HG03139 (cell line): ENCODE measurements around the gene GARIN1A.
"Not testable (repeated sequence)": the region's sequence is repeated elsewhere in the genome, so short reads cannot be mapped to it uniquely, and the experiment has no call there.

Experiments
- ATAC-seq: cut with Tn5 transposase; IDR thresholded peaks from one replicate; pipeline ENCODE4 v1.9.1; 2021; ENCODE audit not compliant: unreplicated experiment

The GARIN1A gene

DNA sequence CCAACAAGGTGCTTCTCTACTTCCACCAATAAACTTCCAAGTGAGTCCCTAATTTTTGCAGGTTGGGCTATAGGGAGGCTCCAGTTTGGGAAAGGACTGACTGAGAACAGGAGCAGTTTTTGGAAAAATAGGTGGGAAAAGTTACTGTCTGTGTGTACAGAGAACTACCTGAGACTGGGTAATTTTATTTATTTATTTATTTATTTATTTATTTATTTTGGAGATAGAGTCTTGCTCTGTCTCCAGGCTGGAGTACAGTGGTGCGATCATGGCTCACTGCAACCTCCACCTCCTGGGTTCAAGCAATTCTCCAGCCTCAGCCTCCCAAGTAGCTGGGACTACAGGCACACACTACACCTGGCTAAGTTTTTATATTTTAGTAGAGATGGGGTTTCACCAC, 11.2 kb downstream of the GARIN1A start:
- not testable (repeated sequence) for ATAC-seq

DNA sequence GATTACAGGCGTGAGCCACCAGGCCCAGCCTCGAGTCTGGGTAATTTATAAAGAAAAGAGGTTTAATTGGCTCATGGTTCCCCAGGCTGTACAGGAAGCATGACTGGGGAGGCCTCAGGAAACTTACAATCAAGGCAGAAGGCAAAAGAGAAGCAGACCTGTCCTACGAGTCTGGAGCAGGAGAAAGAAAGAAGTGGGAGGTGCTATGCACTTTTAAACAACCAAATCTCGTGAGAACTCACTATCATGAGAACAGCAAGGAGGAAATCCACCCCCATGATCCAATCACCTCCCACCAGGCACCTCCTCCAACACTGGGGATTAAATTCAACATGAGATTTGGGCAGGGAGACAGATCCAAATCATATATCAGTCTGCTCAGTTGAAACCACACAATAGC, 11.6 kb downstream of the GARIN1A start:
- not testable (repeated sequence) for ATAC-seq

- no peak for ATAC-seq
Observed at GRCh38 chr7:128687131-128687530, 15.0 kb downstream of the GARIN1A start.

DNA sequence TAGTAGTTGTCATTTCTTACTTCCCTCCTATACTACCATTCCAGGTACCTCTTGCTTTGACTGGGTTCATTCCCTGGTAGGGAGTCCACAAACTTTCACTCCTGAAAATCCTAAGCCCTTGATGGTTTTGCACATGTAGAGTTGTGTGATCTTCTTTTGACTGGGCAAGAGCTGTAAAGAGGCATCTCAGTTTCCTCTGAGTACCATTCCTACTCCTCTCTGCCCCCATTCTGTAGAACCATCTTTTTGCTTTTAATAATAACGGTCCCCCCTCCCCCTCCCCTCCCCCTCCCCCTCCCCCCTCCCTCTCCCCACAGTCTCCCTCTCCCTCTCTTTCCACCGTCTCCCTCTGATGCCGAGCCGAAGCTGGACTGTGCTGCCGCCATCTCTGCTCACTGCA, 16.4 kb downstream of the GARIN1A start:
- ATAC-seq, result no peak

GRCh38 chr7:128689161-128689935, 17.3 kb downstream of the GARIN1A start:
- ATAC-seq, result not testable (repeated sequence)

- no peak for ATAC-seq
Observed at GRCh38 chr7:128691227-128691626, 19.1 kb downstream of the GARIN1A start.

GRCh38 chr7:128692623-128693270, 20.7 kb downstream of the GARIN1A start:
- no peak for ATAC-seq

DNA sequence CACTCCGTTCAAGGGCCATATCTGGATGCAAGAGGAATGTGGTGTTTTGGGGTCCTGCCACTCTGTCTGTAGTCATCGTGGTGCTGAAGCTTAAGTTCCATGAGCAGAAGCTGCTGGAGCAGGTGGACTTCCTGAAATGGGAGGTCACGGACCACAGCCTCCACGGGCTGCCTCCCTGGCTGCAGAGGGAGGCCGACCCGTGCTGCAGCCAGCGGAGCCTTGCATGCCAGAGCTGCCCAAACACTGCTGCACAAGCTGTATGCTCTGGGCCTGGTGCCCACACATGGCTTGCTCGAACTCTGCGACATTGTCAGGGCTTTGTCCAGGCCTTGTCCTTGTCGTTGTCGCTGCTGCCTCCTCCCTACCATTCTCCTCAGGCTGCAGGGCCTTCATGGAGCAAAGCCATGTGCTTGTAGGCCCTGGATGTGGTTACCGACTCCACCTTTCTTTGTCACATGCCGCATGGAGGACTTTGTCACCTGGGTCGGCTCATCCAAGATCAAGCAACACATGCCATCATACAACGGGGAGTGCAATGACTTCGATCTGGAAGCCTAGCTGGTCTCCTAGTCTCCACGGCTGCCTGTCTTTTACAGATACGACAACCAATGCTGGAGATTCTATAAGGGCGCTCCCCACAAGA, 21.4 kb downstream of the GARIN1A start:
- ATAC-seq, result no peak

- no peak for ATAC-seq
Observed at GRCh38 chr7:128694738-128695137, 22.6 kb downstream of the GARIN1A start.

DNA sequence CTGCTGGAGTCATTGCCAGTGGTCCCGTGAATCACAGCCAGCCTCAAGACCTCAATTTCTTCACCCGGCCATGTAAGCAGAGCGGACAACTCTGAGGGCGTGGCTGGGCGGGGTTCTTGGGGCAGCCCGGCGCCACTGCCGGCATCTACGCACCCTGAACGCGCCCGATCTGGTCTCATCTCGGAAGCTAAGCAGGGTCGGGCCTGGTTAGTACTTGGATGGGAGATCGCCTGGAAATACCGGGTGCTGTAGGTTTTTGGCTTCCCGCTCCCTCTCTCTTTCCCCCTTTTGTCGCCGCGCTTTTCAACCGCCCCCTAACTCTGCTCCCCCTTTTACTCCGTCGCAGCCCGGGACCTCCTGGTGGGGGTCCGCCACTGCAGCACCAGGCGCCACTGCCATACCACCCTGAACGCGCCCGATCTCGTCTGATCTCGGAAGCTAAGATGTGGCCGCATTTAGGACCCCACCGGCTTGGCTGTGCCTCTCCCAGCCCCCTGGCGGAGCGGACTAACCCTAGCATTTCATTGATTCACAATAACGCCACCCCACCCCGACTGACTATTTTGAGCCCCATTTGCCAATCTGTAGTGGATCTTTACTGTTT, 25.3 kb downstream of the GARIN1A start:
- ATAC-seq, result no peak

- no peak for ATAC-seq
Observed at GRCh38 chr7:128699196-128699712, 27.2 kb downstream of the GARIN1A start.

GRCh38 chr7:128699895-128700294, 27.8 kb downstream of the GARIN1A start:
- ATAC-seq, result no peak

- no peak for ATAC-seq
Observed at GRCh38 chr7:128701062-128701785, 29.1 kb downstream of the GARIN1A start.

DNA sequence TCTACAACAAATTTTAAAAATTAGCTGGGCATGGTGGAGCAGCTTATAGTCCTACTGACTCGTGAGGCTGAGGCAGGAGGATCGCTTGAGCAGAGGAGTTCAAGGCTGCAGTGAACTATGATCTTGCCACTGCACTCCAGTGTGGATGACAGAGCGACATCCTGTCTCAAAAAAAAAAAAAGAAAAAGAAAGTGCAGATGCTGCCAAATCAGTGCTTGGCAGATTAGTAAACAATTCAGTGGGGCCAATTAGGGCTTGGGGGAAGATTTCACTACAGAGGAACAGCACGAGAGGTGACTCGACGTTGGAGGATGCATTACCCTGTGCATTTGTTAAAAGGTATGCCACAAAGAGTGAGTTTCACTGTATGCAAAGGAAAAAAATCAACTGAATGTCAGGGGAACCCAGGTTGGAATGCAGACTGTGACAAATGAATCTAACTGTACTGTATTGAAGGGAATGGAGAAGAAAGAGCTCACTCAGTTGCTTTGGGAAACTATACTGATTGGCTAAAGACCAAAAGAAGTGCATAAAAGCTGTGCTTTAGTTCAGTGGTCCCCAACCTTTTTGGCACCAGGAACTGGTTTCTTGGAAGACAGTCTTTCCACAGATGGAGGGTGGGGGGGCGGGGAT, 31.6 kb downstream of the GARIN1A start:
- no peak for ATAC-seq

- ATAC-seq, result no peak
Observed at GRCh38 chr7:128705891-128706333, 33.8 kb downstream of the GARIN1A start.

- no peak for ATAC-seq
Observed at GRCh38 chr7:128707752-128708151, 35.7 kb downstream of the GARIN1A start.

DNA sequence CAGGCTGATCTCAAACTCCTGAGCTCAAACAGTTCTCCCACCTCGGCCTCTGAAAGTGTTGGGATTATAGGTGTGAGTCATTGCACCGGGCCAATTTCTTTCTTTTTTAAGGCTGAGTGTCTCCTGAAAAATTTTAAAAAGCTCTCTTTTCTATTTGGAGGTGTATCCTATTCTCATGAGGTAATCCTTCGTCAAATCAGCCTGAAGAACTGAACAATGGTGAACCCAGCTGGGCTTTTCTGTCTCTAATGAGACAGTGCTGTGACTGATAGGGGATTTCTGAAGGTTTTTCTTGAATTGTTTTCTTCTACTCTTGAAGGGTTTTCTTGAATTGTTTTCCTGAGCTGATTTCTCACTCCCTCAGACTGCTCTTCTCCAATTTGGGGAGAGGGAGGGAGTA, 36.1 kb downstream of the GARIN1A start:
- no peak for ATAC-seq

GRCh38 chr7:128708824-128709223, 36.7 kb downstream of the GARIN1A start:
- no peak for ATAC-seq

- ATAC-seq, result no peak
Observed at GRCh38 chr7:128710481-128710880, 38.4 kb downstream of the GARIN1A start.

DNA sequence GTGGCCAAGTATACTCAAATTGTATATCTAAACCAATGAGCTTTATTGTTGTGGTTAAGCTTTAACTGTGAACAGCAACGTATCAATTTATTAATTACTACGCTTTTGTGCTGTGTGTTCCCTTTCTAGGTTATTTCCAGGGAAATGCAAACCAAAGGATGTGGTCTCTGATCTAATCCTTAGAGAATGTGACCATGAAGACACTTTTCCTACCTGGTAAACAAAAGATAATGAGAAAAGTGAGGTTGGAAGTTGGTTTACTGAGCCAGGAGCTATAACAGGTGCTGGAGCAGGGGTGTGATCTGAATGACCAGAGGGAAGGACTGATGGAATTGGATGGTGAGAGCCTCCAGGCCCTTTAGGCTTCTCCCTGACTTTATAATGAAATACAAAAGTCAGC, 41.7 kb downstream of the GARIN1A start:
- ATAC-seq, result no peak
